Mammary epithelial cell (primary cell): ENCODE results near the gene DTX3.

Source experiments
- EZH2 ChIP-seq: IDR thresholded peaks from 2 replicates; pipeline ENCODE4 v1.6.1; 2012; ENCODE audit warnings: low read length, inconsistent platforms, borderline replicate concordance
- TF ChIP-seq, protein P1 (sequence below), 2 donors: IDR thresholded peaks in 1 of 2; conservative IDR thresholded peaks in 1 of 2; 2 replicates each; pipeline ENCODE4 v1.5.1; 2011 to 2012; ENCODE audit warnings: inconsistent platforms in 2 of 2, low read length in 2 of 2, mild to moderate bottlenecking in 2 of 2, control low read depth in 1 of 2, low read depth in 1 of 2; ENCODE audit not compliant: insufficient read depth in 1 of 2; ENCODE audit errors: extremely low read depth in 1 of 2

DNA sequence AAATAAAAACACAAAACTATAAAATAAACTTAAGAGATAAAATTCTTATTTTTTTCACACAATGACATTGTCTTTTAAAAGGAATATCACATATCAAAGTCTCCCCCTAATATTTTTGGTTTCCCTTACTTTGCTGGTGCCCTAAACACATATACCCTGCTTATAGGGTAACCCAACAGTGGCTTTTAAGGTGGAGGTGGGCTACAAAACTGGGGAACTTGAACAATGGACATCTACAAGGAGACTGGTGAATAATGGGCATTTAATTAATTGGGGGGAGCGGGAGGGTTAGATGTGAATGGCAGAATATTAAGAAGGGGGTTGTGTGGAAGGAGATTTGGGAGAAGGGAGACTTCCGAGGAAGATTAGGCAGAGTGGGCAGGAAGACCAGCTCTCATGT is 18.8 kb downstream of the DTX3 start:
- TF ChIP-seq, protein P1, sequence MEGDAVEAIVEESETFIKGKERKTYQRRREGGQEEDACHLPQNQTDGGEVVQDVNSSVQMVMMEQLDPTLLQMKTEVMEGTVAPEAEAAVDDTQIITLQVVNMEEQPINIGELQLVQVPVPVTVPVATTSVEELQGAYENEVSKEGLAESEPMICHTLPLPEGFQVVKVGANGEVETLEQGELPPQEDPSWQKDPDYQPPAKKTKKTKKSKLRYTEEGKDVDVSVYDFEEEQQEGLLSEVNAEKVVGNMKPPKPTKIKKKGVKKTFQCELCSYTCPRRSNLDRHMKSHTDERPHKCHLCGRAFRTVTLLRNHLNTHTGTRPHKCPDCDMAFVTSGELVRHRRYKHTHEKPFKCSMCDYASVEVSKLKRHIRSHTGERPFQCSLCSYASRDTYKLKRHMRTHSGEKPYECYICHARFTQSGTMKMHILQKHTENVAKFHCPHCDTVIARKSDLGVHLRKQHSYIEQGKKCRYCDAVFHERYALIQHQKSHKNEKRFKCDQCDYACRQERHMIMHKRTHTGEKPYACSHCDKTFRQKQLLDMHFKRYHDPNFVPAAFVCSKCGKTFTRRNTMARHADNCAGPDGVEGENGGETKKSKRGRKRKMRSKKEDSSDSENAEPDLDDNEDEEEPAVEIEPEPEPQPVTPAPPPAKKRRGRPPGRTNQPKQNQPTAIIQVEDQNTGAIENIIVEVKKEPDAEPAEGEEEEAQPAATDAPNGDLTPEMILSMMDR (conservative IDR thresholded peaks at IDR 0.05 in 1 of 2, IDR thresholded peaks at IDR 0.05 in 1 of 2; ENCODE audit: extremely low read depth in 1 of 2, insufficient read depth in 1 of 2, low read depth in 1 of 2, low read length in 2 of 2), result no peak
- no peak for TF ChIP-seq EZH2
